HepG2 (cell line): ENCODE data around the gene MXD3. TPM values are rescaled to one million over a fixed set of nuclear protein-coding genes. Genes with fewer than 3 reads are reported as not detected.

Experiments used
- AHDC1 ChIP-seq: sonication (generic); formaldehyde crosslinking; IDR thresholded peaks from 2 replicates; pipeline ENCODE4 v1.5.1; 2020; ENCODE audit warnings: mild to moderate bottlenecking, missing genetic modification reagents, borderline replicate concordance
- CCAR2 ChIP-seq: fragments of 200-400 bp; formaldehyde crosslinking; optimal IDR thresholded peaks from 2 replicates; pipeline ENCODE3; 2018; ENCODE audit warnings: low read depth, mild to moderate bottlenecking, low read length, moderate library complexity
- EED ChIP-seq: sonication (generic); formaldehyde crosslinking; IDR thresholded peaks from 2 replicates; pipeline ENCODE4 v1.5.0; 2020; ENCODE audit warnings: mild to moderate bottlenecking, missing genetic modification reagents
- ETV5 ChIP-seq: IDR thresholded peaks from 2 replicates; pipeline ENCODE4 v1.6.1; 2018; ENCODE audit warnings: missing biosample characterization, missing genetic modification reagents, inconsistent platforms, borderline replicate concordance
- FOXO1 ChIP-seq: sonication (generic); formaldehyde crosslinking; IDR thresholded peaks from 2 replicates; pipeline ENCODE4 v1.4.0; 2020; ENCODE audit warnings: missing genetic modification reagents
- HNF4G ChIP-seq, 2 experiments: sonication (generic) in 1 of 2; formaldehyde crosslinking in 1 of 2; IDR thresholded peaks; 2 replicates each; pipeline versions ENCODE4 v1.4.0 to v1.6.1; 2011 to 2020; ENCODE audit warnings: borderline replicate concordance in 2 of 2, low read depth in 2 of 2, mild to moderate bottlenecking in 2 of 2, low read length in 1 of 2, missing genetic modification reagents in 1 of 2, moderate library complexity in 1 of 2
- KLF6 ChIP-seq: IDR thresholded peaks from 2 replicates; pipeline ENCODE4 v1.8.0; 2016; ENCODE audit warnings: missing biosample characterization, missing genetic modification reagents
- LBX2 ChIP-seq: sonication (generic); formaldehyde crosslinking; IDR thresholded peaks from 2 replicates; pipeline ENCODE4 v1.5.0; 2020; ENCODE audit warnings: missing genetic modification reagents, mild to moderate bottlenecking, borderline replicate concordance
- NONO ChIP-seq, 2 experiments: fragments of 450-650 bp in 1 of 2; sonication (generic) in 1 of 2; formaldehyde crosslinking in 1 of 2; IDR thresholded peaks in 1 of 2; conservative IDR thresholded peaks in 1 of 2; 2 replicates each; pipeline versions ENCODE4 v1.6.1 to v1.8.0; 2017 to 2022; ENCODE audit warnings: mild to moderate bottlenecking in 1 of 2, missing genetic modification reagents in 1 of 2, moderate library complexity in 1 of 2
- PRDM15 ChIP-seq: sonication (generic); formaldehyde crosslinking; IDR thresholded peaks from 2 replicates; pipeline ENCODE4 v1.4.0; 2020; ENCODE audit warnings: missing genetic modification reagents
- RXRB ChIP-seq: IDR thresholded peaks from 2 replicates; pipeline ENCODE4 v1.6.1; 2016; ENCODE audit warnings: borderline replicate concordance, missing genetic modification reagents, missing compliant biosample characterization
- SMAD3 ChIP-seq: sonication (generic); formaldehyde crosslinking; IDR thresholded peaks from 2 replicates; pipeline ENCODE4 v1.4.0; 2020; ENCODE audit warnings: missing genetic modification reagents
- ZBTB26 ChIP-seq: IDR thresholded peaks from 2 replicates; pipeline ENCODE4 v1.6.1; 2016; ENCODE audit warnings: missing compliant biosample characterization, missing genetic modification reagents, borderline replicate concordance
- ZBTB46 ChIP-seq: sonication (generic); formaldehyde crosslinking; IDR thresholded peaks from 2 replicates; pipeline ENCODE4 v1.4.0; 2020; ENCODE audit warnings: mild to moderate bottlenecking, missing genetic modification reagents, borderline replicate concordance
- ZNF782 ChIP-seq: sonication (generic); formaldehyde crosslinking; IDR thresholded peaks from 2 replicates; pipeline ENCODE4 v1.4.0; 2020; ENCODE audit warnings: missing genetic modification reagents, mild to moderate bottlenecking, borderline replicate concordance
- polyA plus RNA-seq, 8 experiments: library from polyadenylated mRNA; depleted of rRNA in 3 of 8; stranded (reverse) in 7 of 8; unstranded in 1 of 8; fragments of >200 nt; fragmentation: Illumina TruSeq in 4 of 8; extraction: Trizol in 4 of 8; gene quantifications; 2 replicates each; pipeline versions ENCODE4 v1.2.1 to v1.2.3, GENCODE V29; 2011 to 2016; ENCODE audit warnings: low read depth in 4 of 8, missing spikeins in 1 of 8, mixed read lengths in 1 of 8; ENCODE audit not compliant: insufficient read depth in 1 of 8
- total RNA-seq, 5 experiments: library from RNA; depleted of rRNA; stranded (reverse); fragments of >200 nt; fragmentation: Illumina TruSeq; extraction: Trizol; gene quantifications; 2 replicates each; pipeline ENCODE4 v1.2.3, GENCODE V29; 2016; ENCODE audit warnings: low read depth in 1 of 5

Gene MXD3
- total and polyA plus RNA-seq, 2 of the 13 experiments (the other 11 are each of a cell fraction or from before 2014, with no cell fraction given) = 10.5 to 12.8 TPM

GRCh38 chr5:177325868-177326381 is 14.2 kb upstream of the MXD3 start (continued):
- TF ChIP-seq ZBTB26 (CRISPR knock-in tag) (peak; percentile 97), ETV5 (CRISPR knock-in tag) (no peak), AHDC1 (CRISPR knock-in tag) (peak; percentile 63; the same call in 1 of the 2 replicates), RXRB (CRISPR knock-in tag) (peak; percentile 24), CCAR2 (no peak), LBX2 (no peak), NONO (IDR thresholded peaks at IDR 0.05) (no peak), NONO (CRISPR knock-in tag; conservative IDR thresholded peaks at IDR 0.05) (0 out of 2 replicates have a peak, but pooled peaks have one; percentile 41), KLF6 (CRISPR knock-in tag) (0 out of 2 replicates have a peak, but pooled peaks have one; percentile 21), PRDM15 (CRISPR knock-in tag) (no peak), ZNF782 (CRISPR knock-in tag) (no peak), FOXO1 (CRISPR knock-in tag) (no peak; the same call in 1 of the 2 replicates), HNF4G (IDR thresholded peaks at IDR 0.05; ENCODE audit: borderline replicate concordance, low read depth, low read length) (peak; percentile 84), HNF4G (CRISPR knock-in tag; IDR thresholded peaks at IDR 0.05; ENCODE audit: borderline replicate concordance, low read depth) (no peak; the same call in 1 of the 2 replicates), EED (CRISPR knock-in tag) (no peak), ZBTB46 (CRISPR knock-in tag) (no peak), SMAD3 (CRISPR knock-in tag) (no peak)
